GM19351 (cell line): ENCODE data around the gene PPP4R1.
A peak's percentile ranks its signal among the peaks of the same experiment; 100 is the strongest.

ENCODE experiments used
- ATAC-seq: cut with Tn5 transposase; IDR thresholded peaks from one replicate; pipeline ENCODE4 v1.9.1; 2021; ENCODE audit warnings: mild to moderate bottlenecking, moderate library complexity; ENCODE audit not compliant: unreplicated experiment

The PPP4R1 gene

GRCh38 chr18:9594823-9595596 is 19.3 kb downstream of the PPP4R1 start:
- ATAC-seq, result peak; percentile 61

- no peak for ATAC-seq
Observed at GRCh38 chr18:9587924-9588323, 26.4 kb downstream of the PPP4R1 start.

- ATAC-seq, result no peak
Observed at GRCh38 chr18:9586814-9587213, 27.5 kb downstream of the PPP4R1 start.

GRCh38 chr18:9581667-9582066 is 32.7 kb downstream of the PPP4R1 start:
- ATAC-seq, result no peak

- no peak for ATAC-seq
Observed at GRCh38 chr18:9578306-9578705, 36.1 kb downstream of the PPP4R1 start.

- ATAC-seq, result no peak
Observed at GRCh38 chr18:9577361-9577760, 37.0 kb downstream of the PPP4R1 start.

- ATAC-seq, result peak; percentile 55
Observed at GRCh38 chr18:9575558-9575957, 38.8 kb downstream of the PPP4R1 start.

GRCh38 chr18:9574473-9575115 is 39.8 kb downstream of the PPP4R1 start:
- ATAC-seq, result no peak

- no peak for ATAC-seq
Observed at GRCh38 chr18:9571546-9571945, 42.8 kb downstream of the PPP4R1 start.

GRCh38 chr18:9570255-9570654 is 44.1 kb downstream of the PPP4R1 start:
- ATAC-seq, result no peak

- ATAC-seq, result no peak
Observed at GRCh38 chr18:9569178-9569577, 45.2 kb downstream of the PPP4R1 start.

GRCh38 chr18:9568186-9568585 is 46.2 kb downstream of the PPP4R1 start:
- no peak for ATAC-seq

- ATAC-seq, result no peak
Observed at GRCh38 chr18:9565407-9565806, 49.0 kb downstream of the PPP4R1 start.

- no peak for ATAC-seq
Observed at GRCh38 chr18:9563331-9563730, 51.0 kb downstream of the PPP4R1 start.

GRCh38 chr18:9562584-9562983 is 51.8 kb downstream of the PPP4R1 start:
- no peak for ATAC-seq

- no peak for ATAC-seq
Observed at GRCh38 chr18:9561759-9562158, 52.6 kb downstream of the PPP4R1 start.

GRCh38 chr18:9559253-9559652 is 55.1 kb downstream of the PPP4R1 start:
- ATAC-seq, result no peak

GRCh38 chr18:9558387-9559064 is 55.8 kb downstream of the PPP4R1 start:
- ATAC-seq, result no peak

- no peak for ATAC-seq
Observed at GRCh38 chr18:9557250-9557943, 57.0 kb downstream of the PPP4R1 start.

- no peak for ATAC-seq
Observed at GRCh38 chr18:9552616-9553015, 61.7 kb downstream of the PPP4R1 start.

- no peak for ATAC-seq
Observed at GRCh38 chr18:9552191-9552590, 62.2 kb downstream of the PPP4R1 start.
